Fibroblast of villous mesenchyme (primary cell): Measurements from ENCODE around the gene ZNRF3. TPM values are rescaled to one million over a fixed set of nuclear protein-coding genes. Genes with fewer than 3 reads are reported as not detected.
A peak's percentile ranks its signal among the peaks of the same experiment; 100 is the strongest.
"Not testable (repeated sequence)": the region's sequence is repeated elsewhere in the genome, so short reads cannot be mapped to it uniquely, and the experiment has no call there.

Source experiments
- DNase-seq: peaks from one replicate; pipeline ENCODE4 v3.0.0-alpha.2; 2010; ENCODE audit warnings: low read depth
- H3K4me3 ChIP-seq: 2 replicates; pipeline ENCODE4 v1.5.1; 2011; ENCODE audit warnings: low read depth, mild to moderate bottlenecking, low read length
- CTCF ChIP-seq: IDR thresholded peaks from 2 replicates; pipeline ENCODE4 v1.5.1; 2012; ENCODE audit warnings: low read depth, mild to moderate bottlenecking, low read length; ENCODE audit not compliant: insufficient read depth
- total RNA-seq: library from RNA; depleted of rRNA; stranded (reverse); fragments of >200 nt; gene quantifications from 2 replicates; pipeline ENCODE4 v1.2.3, GENCODE V29; 2012

ZNRF3 gene
- total RNA-seq, 1 donor, result 1.7 TPM

DNA sequence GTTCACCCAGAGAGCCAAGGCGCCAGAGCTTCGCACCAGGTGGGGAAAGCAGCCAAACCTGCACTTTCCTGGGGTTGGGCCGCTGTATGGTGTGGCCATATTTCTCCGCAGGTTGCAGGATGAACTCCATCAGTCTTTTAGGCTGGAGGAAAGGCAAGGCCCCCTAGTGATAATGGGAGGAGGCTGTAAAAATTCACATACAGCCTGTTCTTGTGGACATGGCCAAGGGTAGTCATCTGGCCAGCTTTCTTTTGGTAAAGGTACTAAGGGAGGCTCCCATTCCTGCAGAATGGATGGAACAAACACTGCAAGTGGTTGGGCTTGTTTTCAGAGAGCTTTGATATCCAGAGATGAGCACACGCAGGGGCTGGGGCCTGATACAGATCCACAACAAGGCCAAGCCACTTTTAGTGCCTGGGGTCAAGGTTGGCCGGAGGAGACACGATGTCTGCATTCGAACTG is 148.7 kb downstream of the ZNRF3 start:
- no peak for DNase-seq
- H3K4me3 ChIP-seq, result peak overlapping the region; percentile 10
- TF ChIP-seq CTCF, result peak; percentile 4

- peak; percentile 30 for DNase-seq
- TF ChIP-seq CTCF, result no peak
Measured at GRCh38 chr22:29032584-29032983, 149.2 kb downstream of the ZNRF3 start.

DNA sequence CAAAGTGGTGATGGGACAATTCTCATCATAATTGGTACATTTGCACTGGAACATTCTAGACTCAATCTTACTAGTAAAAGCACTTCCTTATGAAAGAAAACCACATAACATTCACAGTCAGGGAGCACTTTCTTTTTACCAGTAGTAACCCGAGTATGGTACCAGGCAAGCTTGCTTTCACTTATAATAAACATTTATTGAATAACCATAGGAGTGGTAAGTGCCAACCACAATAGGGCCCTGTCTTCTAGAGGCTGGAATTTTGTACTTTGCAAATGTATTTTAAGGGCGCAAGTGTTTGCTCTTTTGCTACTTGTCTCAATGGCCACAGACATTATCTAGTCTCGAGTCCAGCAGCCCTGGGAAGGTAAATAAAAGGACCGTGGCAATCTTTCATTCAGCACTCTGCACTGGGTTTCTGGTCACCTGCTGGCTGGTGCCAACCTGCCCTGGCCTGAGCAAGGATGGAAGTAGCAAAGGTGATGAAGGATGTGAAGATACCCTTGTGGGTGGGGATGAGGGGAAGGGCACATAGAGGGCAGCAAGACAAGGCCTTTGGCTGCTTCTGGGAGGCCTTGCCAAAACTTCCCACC is 154.1 kb downstream of the ZNRF3 start:
- no peak for TF ChIP-seq CTCF
- H3K4me3 ChIP-seq, result no peak overlapping the region
- no peak for DNase-seq

More at GRCh38 chr22:29032584-29032983, 149.2 kb downstream of the ZNRF3 start:
- no peak overlapping the region for H3K4me3 ChIP-seq

- DNase-seq, result no peak
- H3K4me3 ChIP-seq, result no peak overlapping the region
- no peak for TF ChIP-seq CTCF
Measured at GRCh38 chr22:29039148-29039547, 155.8 kb downstream of the ZNRF3 start.

DNA sequence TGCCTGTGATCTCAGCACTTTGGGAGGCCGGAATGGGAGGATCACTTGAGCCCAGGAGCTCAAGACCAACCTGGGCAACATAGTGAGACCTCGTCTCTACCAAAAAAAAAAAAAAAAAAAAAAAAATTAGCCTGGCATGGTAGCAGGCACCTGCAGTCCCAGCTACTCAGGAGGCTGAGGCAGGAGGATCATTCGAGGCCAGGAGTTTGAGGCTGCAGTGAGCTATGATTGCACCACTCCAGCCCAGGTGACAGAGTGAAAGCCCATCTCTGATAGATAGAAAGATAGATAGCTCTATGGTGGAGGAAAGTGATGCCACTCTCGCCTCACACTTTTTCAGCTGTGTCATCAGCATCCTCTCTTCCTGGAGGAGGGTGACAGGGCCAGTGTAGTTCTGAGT is 156.3 kb downstream of the ZNRF3 start:
- DNase-seq, H3K4me3 ChIP-seq: not testable (repeated sequence)

DNA sequence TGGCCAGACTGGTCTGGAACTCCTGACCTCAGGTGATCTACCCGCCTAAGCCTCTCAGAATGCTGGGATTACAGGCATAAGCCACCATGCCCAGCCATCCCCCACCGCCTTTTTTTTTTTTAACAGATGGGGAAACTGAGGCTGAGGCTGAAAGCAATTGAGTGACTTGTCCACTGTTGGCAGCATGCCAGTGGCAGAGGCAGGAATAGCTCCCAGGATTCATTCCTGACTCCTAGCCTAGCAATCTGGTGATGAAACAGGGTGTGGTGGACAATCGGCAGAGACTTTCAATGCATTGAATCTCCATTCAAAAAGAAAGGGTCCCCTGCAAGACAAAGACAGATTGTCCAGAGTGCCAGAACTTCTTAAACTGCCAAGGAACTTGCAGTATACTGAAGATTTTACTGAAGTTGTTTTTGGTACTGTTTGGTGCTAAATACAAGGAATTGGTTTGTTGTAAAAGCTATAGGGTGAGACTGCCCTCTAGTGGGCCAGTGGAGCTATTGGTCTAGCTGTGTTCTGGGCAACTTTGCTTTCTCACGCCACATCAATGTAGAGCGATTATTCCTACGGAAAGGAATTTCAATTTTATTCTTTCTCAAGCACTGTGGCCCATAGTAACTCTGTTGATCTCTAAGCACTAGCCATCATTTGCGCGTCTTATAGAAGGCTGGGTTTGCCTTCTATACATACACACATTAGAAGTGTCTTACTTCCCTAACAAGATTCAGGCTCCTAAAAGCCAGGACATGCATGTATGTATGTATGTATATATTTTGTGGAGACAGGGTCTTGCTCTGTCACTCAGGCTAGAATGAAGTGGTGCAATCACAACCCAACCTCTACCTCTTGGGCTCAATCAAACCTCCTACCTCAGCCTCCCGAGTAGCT is 157.3 kb downstream of the ZNRF3 start:
- no peak overlapping the region for H3K4me3 ChIP-seq
- DNase-seq, result peak; percentile 89
- TF ChIP-seq CTCF, result peak; percentile 99

GRCh38 chr22:29041408-29041807 is 158.0 kb downstream of the ZNRF3 start:
- H3K4me3 ChIP-seq, result no peak overlapping the region
- no peak for TF ChIP-seq CTCF
- DNase-seq, result peak; percentile 31
